ENCODE results near the gene HORMAD2.

The HORMAD2 gene

GRCh38 chr22:30105483-30105882 is 25.2 kb downstream of the HORMAD2 start:
- no peak for DNase-seq (ENCODE audit: low read depth)

GRCh38 chr22:30113494-30113893 is 33.2 kb downstream of the HORMAD2 start:
- no peak for DNase-seq (ENCODE audit: low read depth)

GRCh38 chr22:30114361-30114760 is 34.1 kb downstream of the HORMAD2 start:
- DNase-seq (ENCODE audit: low read depth), result no peak

GRCh38 chr22:30115705-30116104 is 35.4 kb downstream of the HORMAD2 start:
- no peak for DNase-seq (ENCODE audit: low read depth)

- DNase-seq (ENCODE audit: low read depth), result no peak
Measured at GRCh38 chr22:30116362-30117117, 36.3 kb downstream of the HORMAD2 start.

GRCh38 chr22:30117256-30117655 is 37.0 kb downstream of the HORMAD2 start:
- no peak for DNase-seq (ENCODE audit: low read depth)

GRCh38 chr22:30118291-30118690 is 38.0 kb downstream of the HORMAD2 start:
- no peak for DNase-seq (ENCODE audit: low read depth)

GRCh38 chr22:30121960-30122359 is 41.7 kb downstream of the HORMAD2 start:
- no peak for DNase-seq (ENCODE audit: low read depth)

- DNase-seq (ENCODE audit: low read depth), result no peak
Measured at GRCh38 chr22:30123463-30123862, 43.2 kb downstream of the HORMAD2 start.

- DNase-seq (ENCODE audit: low read depth), result no peak
Measured at GRCh38 chr22:30127749-30128166, 47.5 kb downstream of the HORMAD2 start.

GRCh38 chr22:30128511-30128910 is 48.2 kb downstream of the HORMAD2 start:
- DNase-seq (ENCODE audit: low read depth), result no peak

- no peak for DNase-seq (ENCODE audit: low read depth)
Measured at GRCh38 chr22:30129636-30130035, 49.4 kb downstream of the HORMAD2 start.

- DNase-seq (ENCODE audit: low read depth), result no peak
Measured at GRCh38 chr22:30132290-30132996, 52.2 kb downstream of the HORMAD2 start.

GRCh38 chr22:30140414-30140813 is 60.1 kb downstream of the HORMAD2 start:
- DNase-seq (ENCODE audit: low read depth), result no peak

GRCh38 chr22:30143265-30143664 is 63.0 kb downstream of the HORMAD2 start:
- no peak for DNase-seq (ENCODE audit: low read depth)

- DNase-seq (ENCODE audit: low read depth), result no peak
Measured at GRCh38 chr22:30144391-30144790, 64.1 kb downstream of the HORMAD2 start.

GRCh38 chr22:30150212-30150611 is 69.9 kb downstream of the HORMAD2 start:
- DNase-seq (ENCODE audit: low read depth), result no peak

- no peak for DNase-seq (ENCODE audit: low read depth)
Measured at GRCh38 chr22:30158277-30158676, 78.0 kb downstream of the HORMAD2 start.

GRCh38 chr22:30158744-30159500 is 78.7 kb downstream of the HORMAD2 start:
- DNase-seq (ENCODE audit: low read depth), result no peak

GRCh38 chr22:30159561-30160353 is 79.5 kb downstream of the HORMAD2 start:
- DNase-seq (ENCODE audit: low read depth), result no peak

GRCh38 chr22:30161051-30161469 is 80.8 kb downstream of the HORMAD2 start:
- no peak for DNase-seq (ENCODE audit: low read depth)

- DNase-seq (ENCODE audit: low read depth), result no peak
Measured at GRCh38 chr22:30167296-30167695, 87.0 kb downstream of the HORMAD2 start.
